HEK293 (cell line): ENCODE data around the gene RYR2.

ENCODE experiments used
- CTCF ChIA-PET: fragments of 350-600 bp; formaldehyde crosslinking; extraction: SDS; loops from one replicate; lab custom pipeline; 2021; ENCODE audit warnings: antibody characterized with exemption; lab: Yijun Ruan, JAX
- POLR2A ChIA-PET: fragments of 300-600 bp; formaldehyde crosslinking; extraction: SDS; loops from one replicate; lab custom pipeline; 2020; ENCODE audit warnings: antibody characterized with exemption, inconsistent platforms; lab: Yijun Ruan, JAX
- H3K27ac ChIP-seq: fragments of 200-500 bp; sonication (Bioruptor generic); 2 replicates; pipeline ENCODE4 v1.5.1; 2014; ENCODE audit warnings: low read depth, low read length, control low read depth, inconsistent platforms; ENCODE audit errors: extremely low read depth
- H3K36me3 ChIP-seq, 2 experiments: fragments of 200-500 bp in 1 of 2; sonication (Bioruptor generic) in 1 of 2; 1 replicate in 1 of 2; 2 replicates in 1 of 2; pipeline ENCODE4 v1.5.1; 2014 to 2017; ENCODE audit warnings: inconsistent platforms in 2 of 2, low read length in 2 of 2; ENCODE audit not compliant: control insufficient read depth in 2 of 2, insufficient read depth in 1 of 2
- H3K4me1 ChIP-seq: fragments of 200-500 bp; sonication (Bioruptor generic); 2 replicates; pipeline ENCODE4 v1.5.1; 2014; ENCODE audit warnings: mild to moderate bottlenecking, low read length, inconsistent platforms; ENCODE audit not compliant: control insufficient read depth, insufficient read depth
- H3K4me3 ChIP-seq: 2 replicates; pipeline ENCODE4 v1.5.1; 2011; ENCODE audit warnings: low read depth, mild to moderate bottlenecking, control low read depth, low read length, moderate library complexity
- H3K9me3 ChIP-seq: fragments of 200-500 bp; sonication (Bioruptor generic); 2 replicates; pipeline ENCODE4 v1.5.1; 2014; ENCODE audit warnings: low read depth, low read length, inconsistent platforms; ENCODE audit not compliant: control insufficient read depth, insufficient read depth
- PRDM1 ChIP-seq: fragments of 450-650 bp; formaldehyde crosslinking; IDR thresholded peaks from 2 replicates; pipeline ENCODE4; 2016; ENCODE audit warnings: missing biosample characterization, missing genetic modification characterization
- PRDM6 ChIP-seq: fragments of 450-650 bp; formaldehyde crosslinking; IDR thresholded peaks from 2 replicates; pipeline ENCODE4 v1.5.1; 2017; ENCODE audit warnings: missing biosample characterization, missing genetic modification characterization
- SP3 ChIP-seq: fragments of 450-650 bp; formaldehyde crosslinking; IDR thresholded peaks from 2 replicates; pipeline ENCODE4 v1.5.1; 2016; ENCODE audit warnings: missing biosample characterization, missing genetic modification characterization
- WT1 ChIP-seq: fragments of 450-650 bp; formaldehyde crosslinking; IDR thresholded peaks from 2 replicates; pipeline ENCODE4 v1.5.1; 2016; ENCODE audit warnings: missing biosample characterization, missing genetic modification characterization
- ZBTB1 ChIP-seq: fragments of 450-650 bp; formaldehyde crosslinking; IDR thresholded peaks from 2 replicates; pipeline ENCODE4 v1.5.1; 2016; ENCODE audit warnings: missing biosample characterization, missing genetic modification characterization
- ZBTB6 ChIP-seq: fragments of 450-650 bp; formaldehyde crosslinking; IDR thresholded peaks from 2 replicates; pipeline ENCODE4 v1.5.1; 2017; ENCODE audit warnings: missing biosample characterization, missing genetic modification characterization
- ZFP69B ChIP-seq: fragments of 450-650 bp; formaldehyde crosslinking; IDR thresholded peaks from 2 replicates; pipeline ENCODE4 v1.5.1; 2016; ENCODE audit warnings: missing biosample characterization, missing genetic modification characterization
- ZNF132 ChIP-seq: fragments of 450-650 bp; formaldehyde crosslinking; IDR thresholded peaks from 2 replicates; pipeline ENCODE4 v1.5.1; 2017; ENCODE audit warnings: missing biosample characterization, missing genetic modification characterization, borderline replicate concordance
- ZNF138 ChIP-seq: fragments of 450-650 bp; formaldehyde crosslinking; IDR thresholded peaks from 2 replicates; pipeline ENCODE4 v1.5.1; 2016; ENCODE audit warnings: missing biosample characterization, missing genetic modification characterization, borderline replicate concordance
- ZNF18 ChIP-seq: fragments of 450-650 bp; formaldehyde crosslinking; IDR thresholded peaks from 2 replicates; pipeline ENCODE4 v1.5.1; 2016; ENCODE audit warnings: missing biosample characterization, missing genetic modification characterization
- ZNF2 ChIP-seq: fragments of 450-650 bp; formaldehyde crosslinking; IDR thresholded peaks from 2 replicates; pipeline ENCODE4 v1.5.1; 2016; ENCODE audit warnings: missing biosample characterization, missing genetic modification characterization
- ZNF26 ChIP-seq: fragments of 450-650 bp; formaldehyde crosslinking; IDR thresholded peaks from 2 replicates; pipeline ENCODE4 v1.5.1; 2016; ENCODE audit warnings: missing biosample characterization, missing genetic modification characterization
- ZNF274 ChIP-seq, 2 experiments: fragments of 200-500 bp in 1 of 2; fragments of 450-650 bp in 1 of 2; sonication (Bioruptor generic) in 1 of 2; formaldehyde crosslinking in 1 of 2; IDR thresholded peaks; 2 replicates each; pipeline versions ENCODE4 v1.5.1 to v1.6.1; 2014 to 2016; ENCODE audit warnings: borderline replicate concordance in 1 of 2, inconsistent platforms in 1 of 2, low read length in 1 of 2, missing biosample characterization in 1 of 2, missing genetic modification characterization in 1 of 2
- ZNF404 ChIP-seq: fragments of 450-650 bp; formaldehyde crosslinking; IDR thresholded peaks from 2 replicates; pipeline ENCODE4 v1.5.1; 2017; ENCODE audit warnings: missing biosample characterization, missing genetic modification characterization
- ZNF423 ChIP-seq: fragments of 450-650 bp; formaldehyde crosslinking; IDR thresholded peaks from 2 replicates; pipeline ENCODE4 v1.5.1; 2016; ENCODE audit warnings: missing biosample characterization, missing genetic modification characterization
- ZNF585B ChIP-seq: fragments of 450-650 bp; formaldehyde crosslinking; IDR thresholded peaks from 2 replicates; pipeline ENCODE4 v1.5.1; 2016; ENCODE audit warnings: missing biosample characterization, missing genetic modification characterization
- ZNF600 ChIP-seq: fragments of 450-650 bp; formaldehyde crosslinking; IDR thresholded peaks from 2 replicates; pipeline ENCODE4 v1.5.1; 2016; ENCODE audit warnings: missing biosample characterization, missing genetic modification characterization
- ZNF645 ChIP-seq: fragments of 450-650 bp; formaldehyde crosslinking; IDR thresholded peaks from 2 replicates; pipeline ENCODE4; 2016; ENCODE audit warnings: missing biosample characterization, missing genetic modification characterization
- ZNF692 ChIP-seq: fragments of 450-650 bp; formaldehyde crosslinking; IDR thresholded peaks from 2 replicates; pipeline ENCODE4 v1.5.1; 2016; ENCODE audit warnings: missing biosample characterization, missing genetic modification characterization
- ZNF785 ChIP-seq: fragments of 450-650 bp; formaldehyde crosslinking; IDR thresholded peaks from 2 replicates; pipeline ENCODE4 v1.5.1; 2016; ENCODE audit warnings: missing biosample characterization, missing genetic modification characterization

RYR2 gene

GRCh38 chr1:237701534-237701933 lies 659.5 kb downstream of the RYR2 start:
- H3K36me3 ChIP-seq = no peaks in the 10 kb centered on the region
- TF ChIP-seq ZNF600 (tag by site-specific recombination) = no peak
- no peak for TF ChIP-seq ZNF423 (tag by site-specific recombination)
- TF ChIP-seq ZNF785 = no peak
- TF ChIP-seq ZBTB6 (tag by site-specific recombination) = no peak
- no peak for TF ChIP-seq ZNF138 (tag by site-specific recombination)
- no peak for TF ChIP-seq ZNF692
- TF ChIP-seq ZNF645 (tag by site-specific recombination) = no peak
- no peak for TF ChIP-seq ZFP69B
- TF ChIP-seq ZNF132 (tag by site-specific recombination) = no peak
- TF ChIP-seq ZNF26 (tag by site-specific recombination) = no peak
- TF ChIP-seq ZNF274 (IDR thresholded peaks at IDR 0.05; ENCODE audit: low read length) = no peak
- TF ChIP-seq ZNF274 (tag by site-specific recombination; IDR thresholded peaks at IDR 0.05; ENCODE audit: borderline replicate concordance) = no peak
- TF ChIP-seq PRDM6 (tag by site-specific recombination) = no peak
- no peak for TF ChIP-seq ZBTB1 (tag by site-specific recombination)
- no peak for TF ChIP-seq ZNF404
- no peak for TF ChIP-seq SP3
- no peak for TF ChIP-seq ZNF585B (tag by site-specific recombination)
- no peak for TF ChIP-seq ZNF2 (tag by site-specific recombination)
- no peak for TF ChIP-seq WT1 (tag by site-specific recombination)
- no peak for TF ChIP-seq PRDM1 (tag by site-specific recombination)
- no peak for TF ChIP-seq ZNF18
- ChIA-PET CTCF (interaction anchor here (1.5 kb wide), 1 partner anchor 98 kb away, joined by 3 read pairs; no protein-coding TSS in a partner anchor), POLR2A (no interaction called here)
- no peaks in the 10 kb centered on the region for H3K9me3 ChIP-seq
- no peak overlapping the region for H3K4me3 ChIP-seq
- H3K4me1 ChIP-seq = no peaks in the 10 kb centered on the region
- no peak overlapping the region for H3K27ac ChIP-seq
